Astrocyte (in vitro differentiated cells and primary cell): ENCODE data around the gene STAU1. TPM values are rescaled to one million over a fixed set of nuclear protein-coding genes. Genes with fewer than 3 reads are reported as not detected.

ENCODE experiments used
- DNase-seq: peaks from one replicate; pipeline ENCODE4 v3.0.0-alpha.2; 2010; ENCODE audit warnings: low read depth
- FAIRE-seq: peaks from 2 replicates; lab custom pipeline; 2011; peaks lifted over from hg19 to GRCh38; lab: Jason Lieb, UNC
- H2AFZ ChIP-seq: 2 replicates; pipeline ENCODE4 v1.6.0; 2012; ENCODE audit warnings: low read depth, low read length, inconsistent platforms
- H3K27ac ChIP-seq: 2 replicates; pipeline ENCODE4 v1.5.1; 2011; ENCODE audit warnings: low read depth, low read length, inconsistent platforms
- H3K27me3 ChIP-seq: 2 replicates; pipeline ENCODE4 v1.6.0; 2011; ENCODE audit warnings: low read length, inconsistent platforms; ENCODE audit not compliant: insufficient read depth
- H3K36me3 ChIP-seq: 2 replicates; pipeline ENCODE4 v1.5.1; 2011; ENCODE audit warnings: low read length, inconsistent platforms; ENCODE audit not compliant: insufficient read depth
- H3K4me1 ChIP-seq: 2 replicates; pipeline ENCODE4 v1.5.1; 2011; ENCODE audit warnings: low read length, inconsistent platforms; ENCODE audit not compliant: insufficient read depth
- H3K4me2 ChIP-seq: 2 replicates; pipeline ENCODE4 v1.6.0; 2012; ENCODE audit warnings: low read length, inconsistent platforms
- H3K4me3 ChIP-seq: 2 replicates; pipeline ENCODE4 v1.5.1; 2011; ENCODE audit warnings: low read depth, mild to moderate bottlenecking, low read length, inconsistent platforms; ENCODE audit not compliant: insufficient read depth
- H3K79me2 ChIP-seq: 2 replicates; pipeline ENCODE4 v1.6.0; 2012; ENCODE audit warnings: mild to moderate bottlenecking, low read length, inconsistent platforms; ENCODE audit not compliant: insufficient read depth
- H3K9ac ChIP-seq: 2 replicates; pipeline ENCODE4 v1.6.0; 2012; ENCODE audit warnings: mild to moderate bottlenecking, low read length, inconsistent platforms
- H3K9me3 ChIP-seq: 2 replicates; pipeline ENCODE4 v1.5.1; 2012; ENCODE audit warnings: low read depth, mild to moderate bottlenecking, low read length, inconsistent platforms; ENCODE audit not compliant: insufficient read depth
- H4K20me1 ChIP-seq: 2 replicates; pipeline ENCODE4 v1.6.0; 2012; ENCODE audit warnings: low read length, inconsistent platforms; ENCODE audit not compliant: insufficient read depth
- H3K27ac Mint-ChIP-seq: one replicate; pipeline ENCODE4 v1.8.0; 2021; ENCODE audit warnings: mild to moderate bottlenecking, mixed read lengths; ENCODE audit not compliant: unreplicated experiment
- H3K27me3 Mint-ChIP-seq: one replicate; pipeline ENCODE4 v1.8.0; 2021; ENCODE audit warnings: low read depth, mixed read lengths; ENCODE audit not compliant: unreplicated experiment
- H3K36me3 Mint-ChIP-seq: one replicate; pipeline ENCODE4 v1.8.0; 2021; ENCODE audit warnings: low read depth, mixed read lengths; ENCODE audit not compliant: unreplicated experiment
- H3K4me1 Mint-ChIP-seq: one replicate; pipeline ENCODE4 v1.8.0; 2021; ENCODE audit warnings: low read depth, mixed read lengths; ENCODE audit not compliant: unreplicated experiment
- H3K4me3 Mint-ChIP-seq: one replicate; pipeline ENCODE4 v1.8.0; 2021; ENCODE audit warnings: mild to moderate bottlenecking, moderate library complexity, mixed read lengths; ENCODE audit not compliant: unreplicated experiment
- H3K9me3 Mint-ChIP-seq: one replicate; pipeline ENCODE4 v1.8.0; 2021; ENCODE audit warnings: mild to moderate bottlenecking, mixed read lengths; ENCODE audit not compliant: unreplicated experiment
- CTCF ChIP-seq: IDR thresholded peaks from 2 replicates; pipeline ENCODE4 v1.5.1; 2011; ENCODE audit warnings: low read depth, mild to moderate bottlenecking, inconsistent platforms, low read length, moderate library complexity; ENCODE audit not compliant: insufficient read depth
- EZH2 ChIP-seq: IDR thresholded peaks from 2 replicates; pipeline ENCODE4 v1.6.1; 2012; ENCODE audit warnings: mild to moderate bottlenecking, low read length, inconsistent platforms; ENCODE audit not compliant: insufficient read depth
- total RNA-seq: library from RNA; stranded (reverse); gene quantifications from 2 replicates; pipeline ENCODE4 v1.2.1, GENCODE V29; 2021

The STAU1 gene
- total RNA-seq, 1 donor from 2014 or later = 98.0 TPM

- Mint-ChIP-seq H3K27ac (no peak overlapping the region), H3K27me3 (no peaks in the 10 kb centered on the region), H3K9me3 (no peaks in the 10 kb centered on the region), H3K4me3 (no peak overlapping the region), H3K36me3 (peaks cover 28% of the 10 kb centered on the region), H3K4me1 (no peaks in the 10 kb centered on the region)
- FAIRE-seq (no peak), DNase-seq (no peak)
- no peaks in the 10 kb centered on the region for H3K9me3 ChIP-seq
- H3K79me2 ChIP-seq = peaks cover 48% of the 10 kb centered on the region
- H3K9ac ChIP-seq = no peak overlapping the region
- no peaks in the 10 kb centered on the region for H3K27me3 ChIP-seq
- no peak overlapping the region for H2AFZ ChIP-seq
- H3K4me1 ChIP-seq = no peaks in the 10 kb centered on the region
- peaks cover 20% of the 10 kb centered on the region for H3K36me3 ChIP-seq
- peaks cover 53% of the 10 kb centered on the region for H4K20me1 ChIP-seq
- no peak overlapping the region for H3K4me3 ChIP-seq
- no peak overlapping the region for H3K4me2 ChIP-seq
- no peak for TF ChIP-seq CTCF
- no peak for TF ChIP-seq EZH2
- no peak overlapping the region for H3K27ac ChIP-seq
These were observed 40.8 kb downstream of the STAU1 start for GRCh38 chr20:49147296-49147695.

- H3K36me3 ChIP-seq = peaks cover 16% of the 10 kb centered on the region
- no peak for TF ChIP-seq EZH2
- TF ChIP-seq CTCF = no peak
- no peaks in the 10 kb centered on the region for H3K4me1 ChIP-seq
- no peak overlapping the region for H3K27ac ChIP-seq
- no peaks in the 10 kb centered on the region for H3K27me3 Mint-ChIP-seq
- no peak overlapping the region for H3K27ac Mint-ChIP-seq
- H3K36me3 Mint-ChIP-seq = peaks cover 25% of the 10 kb centered on the region
- H4K20me1 ChIP-seq = peaks cover 53% of the 10 kb centered on the region
- no peak overlapping the region for H3K4me3 Mint-ChIP-seq
- H3K9ac ChIP-seq = no peak overlapping the region
- H3K79me2 ChIP-seq = peaks cover 48% of the 10 kb centered on the region
- no peak for DNase-seq
- H3K9me3 Mint-ChIP-seq = no peaks in the 10 kb centered on the region
- H3K4me3 ChIP-seq = no peak overlapping the region
- no peak for FAIRE-seq
- no peak overlapping the region for H2AFZ ChIP-seq
- no peak overlapping the region for H3K4me2 ChIP-seq
- H3K27me3 ChIP-seq = no peaks in the 10 kb centered on the region
- H3K9me3 ChIP-seq = no peaks in the 10 kb centered on the region
- no peaks in the 10 kb centered on the region for H3K4me1 Mint-ChIP-seq
These were observed 41.5 kb downstream of the STAU1 start for GRCh38 chr20:49146442-49147225.

- Histone ChIP-seq H3K9ac (no peak overlapping the region), H3K79me2 (peaks cover 39% of the 10 kb centered on the region), H3K4me2 (no peak overlapping the region), H4K20me1 (peaks cover 29% of the 10 kb centered on the region), H3K4me1 (no peaks in the 10 kb centered on the region), H3K27ac (no peak overlapping the region), H3K36me3 (no peaks in the 10 kb centered on the region), H3K27me3 (no peaks in the 10 kb centered on the region), H3K4me3 (no peak overlapping the region), H2AFZ (no peak overlapping the region), H3K9me3 (no peaks in the 10 kb centered on the region)
- no peaks in the 10 kb centered on the region for H3K9me3 Mint-ChIP-seq
- no peaks in the 10 kb centered on the region for H3K27me3 Mint-ChIP-seq
- no peak for TF ChIP-seq CTCF
- no peak for TF ChIP-seq EZH2
- no peak for DNase-seq
- H3K27ac Mint-ChIP-seq = no peak overlapping the region
- H3K36me3 Mint-ChIP-seq = peaks cover 10% of the 10 kb centered on the region
- no peak for FAIRE-seq
- no peaks in the 10 kb centered on the region for H3K4me1 Mint-ChIP-seq
- no peak overlapping the region for H3K4me3 Mint-ChIP-seq
These were observed 47.3 kb downstream of the STAU1 start for GRCh38 chr20:49140834-49141233.
